Panc1 (cell line): ENCODE measurements around the gene C3orf22. TPM values are rescaled to one million over a fixed set of nuclear protein-coding genes. Genes with fewer than 3 reads are reported as not detected.

ENCODE experiments used
- ATAC-seq: fragments of 200-7000 bp; cut with Tn5 transposase; 2 replicates; pipeline ENCODE4 v1.9.1; 2020; ENCODE audit warnings: mild to moderate bottlenecking, moderate library complexity
- BruUV-seq: library from RNA; stranded (reverse); fragments of 400-500 nt; replicated peaks from 2 replicates; lab custom pipeline; 2021; lab: Mats Ljungman, UMichigan
- CTCF ChIA-PET: fragments of 300-600 bp; sonication (Branson Sonifier 250); formaldehyde crosslinking; loops from one replicate; lab custom pipeline; 2022; ENCODE audit warnings: antibody characterized with exemption; lab: Charles Lee
- POLR2A ChIA-PET: fragments of 300-600 bp; sonication (Branson Sonifier 250); formaldehyde crosslinking; loops from one replicate; lab custom pipeline; 2022; ENCODE audit warnings: antibody characterized with exemption; lab: Charles Lee
- DNase-seq: peaks from one replicate; pipeline ENCODE4 v3.0.0-alpha.2; 2010; ENCODE audit warnings: low read depth, low spot score
- H3K27ac ChIP-seq: 2 replicates; pipeline ENCODE4 v1.5.1; 2011; ENCODE audit warnings: mild to moderate bottlenecking, low read length, inconsistent platforms
- H3K27me3 ChIP-seq: fragments of 200-500 bp; sonication (Bioruptor generic); 2 replicates; pipeline ENCODE4 v1.6.0; 2014; ENCODE audit warnings: low read length, inconsistent platforms; ENCODE audit not compliant: control insufficient read depth, insufficient read depth
- H3K36me3 ChIP-seq: fragments of 200-500 bp; sonication (Bioruptor generic); 2 replicates; pipeline ENCODE4 v1.5.1; 2014; ENCODE audit warnings: inconsistent platforms, mild to moderate bottlenecking, low read length, moderate library complexity; ENCODE audit not compliant: control insufficient read depth, insufficient read depth
- H3K4me1 ChIP-seq: 2 replicates; pipeline ENCODE4 v1.5.1; 2011; ENCODE audit warnings: inconsistent platforms, mild to moderate bottlenecking, low read length, moderate library complexity; ENCODE audit not compliant: control insufficient read depth, insufficient read depth
- H3K4me3 ChIP-seq, 2 experiments: 2 replicates each; pipeline ENCODE4 v1.5.1; 2011 to 2012; ENCODE audit warnings: low read depth in 2 of 2, low read length in 2 of 2, mild to moderate bottlenecking in 2 of 2, inconsistent platforms in 1 of 2, moderate library complexity in 1 of 2
- H3K9me3 ChIP-seq: fragments of 200-500 bp; sonication (Bioruptor generic); 2 replicates; pipeline ENCODE4 v1.5.1; 2014; ENCODE audit warnings: low read depth, mild to moderate bottlenecking, inconsistent platforms, low read length, moderate library complexity; ENCODE audit not compliant: control insufficient read depth, insufficient read depth
- CTCF ChIP-seq: fragments of 450-650 bp; IDR thresholded peaks from 2 replicates; pipeline ENCODE4 v1.5.1; 2017; ENCODE audit warnings: mild to moderate bottlenecking
- POLR2AphosphoS5 ChIP-seq: IDR thresholded peaks from 2 replicates; pipeline ENCODE4 v1.6.1; 2012; ENCODE audit warnings: mild to moderate bottlenecking, low read depth, low read length, moderate library complexity
- REST ChIP-seq, 2 experiments: IDR thresholded peaks; 2 replicates each; pipeline ENCODE4 v1.6.1; 2011 to 2012; ENCODE audit warnings: low read depth in 2 of 2, control low read depth in 1 of 2, low read length in 1 of 2, mild to moderate bottlenecking in 1 of 2, moderate library complexity in 1 of 2; ENCODE audit not compliant: insufficient read depth in 1 of 2
- SIN3A ChIP-seq: IDR thresholded peaks from 2 replicates; pipeline ENCODE4 v1.6.1; 2012; ENCODE audit warnings: low read depth, mild to moderate bottlenecking, low read length, moderate library complexity, borderline replicate concordance; ENCODE audit not compliant: insufficient read depth
- TCF7L2 ChIP-seq: IDR thresholded peaks from 2 replicates; pipeline ENCODE4 v1.6.1; 2011; ENCODE audit warnings: mild to moderate bottlenecking, low read depth, low read length, inconsistent platforms
- in situ Hi-C: cut with HindIII; loops from 2 replicates; pipeline ENCODE4 v1.10.0; 2016; ENCODE audit warnings: low sequenced_read_pairs, low pct_unique_long_range_greater_than_20kb
- intact Hi-C: fragments of 100-400 bp; cut with micrococcal nuclease; formaldehyde crosslinking; loops from one replicate; pipeline ENCODE4 v1.10.0; 2022; ENCODE audit not compliant: unreplicated experiment
- total RNA-seq: library from RNA; stranded (reverse); gene quantifications from one replicate; pipeline ENCODE4 v1.2.1, GENCODE V29; 2021; ENCODE audit not compliant: unreplicated experiment

C3orf22 gene
- total RNA-seq, 1 experiment from 2014 or later: not detected

GRCh38 chr3:126524429-126524988 is 34.2 kb downstream of the C3orf22 start:
- TF ChIP-seq POLR2AphosphoS5: no peak
- no peak for TF ChIP-seq REST (IDR thresholded peaks at IDR 0.05; ENCODE audit: insufficient read depth in 1 of 2, low read depth in 2 of 2, low read length in 1 of 2)
- TF ChIP-seq TCF7L2: no peak
- TF ChIP-seq CTCF: no peak
- TF ChIP-seq SIN3A: no peak
- H3K36me3 ChIP-seq: no peaks in the 10 kb centered on the region
- no peak for DNase-seq
- H3K4me3 ChIP-seq: peak overlapping the region; percentile 46 to 48
- intact Hi-C loops (loop anchor here (10.0 kb wide), 1 partner anchor 140 kb away; no protein-coding TSS in a partner anchor), in situ Hi-C loops (no loop called here)
- no peak overlapping the region for H3K27ac ChIP-seq
- ChIA-PET POLR2A (no interaction called here), CTCF (no interaction called here)
- peaks cover 4% of the 10 kb centered on the region; the same call in 1 of the 2 replicates for H3K4me1 ChIP-seq
- no TSS peak for BruUV-seq
- H3K27me3 ChIP-seq: peaks cover 8% of the 10 kb centered on the region
- H3K9me3 ChIP-seq: no peaks in the 10 kb centered on the region
- ATAC-seq: peak; percentile 36

DNA sequence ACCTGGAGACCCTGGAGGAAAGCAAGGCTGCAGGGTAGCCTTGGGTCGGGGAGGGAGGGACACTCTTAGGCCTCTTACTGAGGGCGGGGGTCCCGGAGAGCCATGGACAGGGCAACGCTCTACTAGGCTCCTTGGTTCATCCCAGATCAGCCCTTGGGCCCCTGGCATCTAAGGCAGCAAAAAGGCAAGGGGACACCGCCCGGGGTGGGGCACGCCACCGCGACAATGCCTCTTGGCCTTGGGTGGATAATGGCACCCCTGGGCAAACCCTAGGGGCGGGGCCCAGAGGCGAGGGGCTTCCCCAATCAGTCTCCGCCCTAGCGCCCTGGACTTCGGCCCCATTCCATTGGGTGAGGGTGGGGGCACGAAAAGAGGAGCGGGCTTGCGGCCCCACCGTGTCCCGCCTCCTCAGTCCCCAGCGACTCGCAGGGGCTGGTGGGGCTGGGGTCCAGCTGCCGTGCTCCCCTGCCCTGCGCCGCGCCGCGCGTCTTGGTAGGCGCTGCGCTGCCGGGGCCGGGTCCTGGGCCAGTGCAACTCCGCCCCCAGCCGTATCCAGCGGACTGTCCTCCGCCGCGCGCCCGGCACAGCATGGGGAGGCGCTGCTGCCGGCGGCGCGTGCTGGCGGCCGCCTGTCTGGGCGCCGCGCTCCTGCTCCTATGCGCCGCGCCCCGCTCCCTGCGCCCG is 34.8 kb downstream of the C3orf22 start, which contains the start of gene CHST13:
CHST13 (plus strand) TSS at position 411 of the 684 bp plus-strand sequence; CDS start at position 589, 178 bp downstream.
- ChIA-PET POLR2A (no interaction called here), CTCF (interaction anchor here (0.5 kb wide), 1 partner anchor 1025 kb away, joined by 3 read pairs; no protein-coding TSS in a partner anchor)
- DNase-seq (no peak), ATAC-seq (peak; percentile 87)
- no peaks in the 10 kb centered on the region for H3K9me3 ChIP-seq
- peaks cover 8% of the 10 kb centered on the region for H3K27me3 ChIP-seq
- TF ChIP-seq REST (IDR thresholded peaks at IDR 0.05; ENCODE audit: insufficient read depth in 1 of 2, low read depth in 2 of 2, low read length in 1 of 2) (no peak), CTCF (peak; percentile 49; the same call in 1 of the 2 replicates)
- no peak within 1 kb of the TSS for H3K27ac ChIP-seq
- in situ Hi-C loops (no loop called here), intact Hi-C loops (loop anchor here (10.0 kb wide), 1 partner anchor 141 kb away; no protein-coding TSS in a partner anchor)
- no TSS peak for BruUV-seq
- peaks cover 4% of the 10 kb centered on the region; the same call in 1 of the 2 replicates for H3K4me1 ChIP-seq
- peak within 1 kb of the TSS; percentile 46 to 48 for H3K4me3 ChIP-seq
- H3K36me3 ChIP-seq: no peaks in the 10 kb centered on the region
